ENCODE data around the gene RNF135. TPM values are rescaled to one million over a fixed set of nuclear protein-coding genes. Genes with fewer than 3 reads are reported as not detected.

The RNF135 gene
- total RNA-seq, 1 experiment from 2014 or later: 11.2 TPM

DNA sequence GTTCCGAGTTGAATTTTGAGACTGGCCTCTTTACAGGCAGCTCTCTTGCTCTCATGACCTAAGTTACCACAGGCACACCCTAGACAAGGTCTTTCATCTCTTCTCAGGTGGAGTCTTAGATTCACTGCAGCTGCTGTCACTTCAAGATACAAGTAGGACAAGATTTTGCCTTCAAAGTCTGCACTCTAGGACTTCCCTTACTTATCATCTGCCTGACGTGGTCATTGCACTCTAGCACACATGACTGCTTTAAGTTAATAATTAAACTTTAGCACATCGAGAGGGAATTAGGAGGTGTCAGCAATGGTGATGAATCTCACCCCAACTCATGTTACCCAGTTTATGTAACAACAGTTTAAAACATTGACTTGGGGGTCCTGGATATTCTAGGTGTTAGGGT is 25.6 kb downstream of the RNF135 start:
- no peaks in the 10 kb centered on the region; a peak in 1 of 4 replicates for H3K4me1 ChIP-seq (ENCODE audit: control insufficient read depth in 1 of 2, insufficient read depth in 2 of 2, low read length in 2 of 2)
- H3K9me3 ChIP-seq (ENCODE audit: control insufficient read depth in 1 of 2, insufficient read depth in 1 of 2, low read depth in 1 of 2, low read length in 2 of 2): no peaks in the 10 kb centered on the region
- H3K36me3 ChIP-seq (ENCODE audit: control insufficient read depth in 1 of 2, insufficient read depth in 2 of 2, low read length in 2 of 2): peaks cover 5 to 6% of the 10 kb centered on the region in 2 experiments; a peak in 1 of 4 replicates
- H3K27ac ChIP-seq (ENCODE audit: low read depth, low read length): no peak overlapping the region
- no peak overlapping the region for H3K9ac ChIP-seq (ENCODE audit: low read length)
- ChIA-PET RAD21 (ENCODE audit: low non-redundant PET in 1 of 2, low total read pairs in 2 of 2, uncharacterized antibody in 2 of 2, unreplicated experiment in 2 of 2) (no interaction called here), POLR2A (no interaction called here), CTCF (no interaction called here)
- no peaks in the 10 kb centered on the region for H3K27me3 ChIP-seq (ENCODE audit: insufficient read depth, low read length)
- no peaks in the 10 kb centered on the region for H3K9me2 ChIP-seq (ENCODE audit: insufficient read depth)
- H3K4me2 ChIP-seq (ENCODE audit: low read length): no peak overlapping the region
- ATAC-seq (no peak), DNase-seq (ENCODE audit: low read depth, low spot score) (no peak)
- intact Hi-C loops (cut with micrococcal nuclease): no loop called here
- no peaks in the 10 kb centered on the region for H3K79me2 ChIP-seq (ENCODE audit: insufficient read depth, low read length)
- TF ChIP-seq POLR2A (IDR thresholded peaks at IDR 0.05; ENCODE audit: borderline replicate concordance, extremely low read depth, insufficient read depth, insufficient read length): no peak
- TF ChIP-seq, protein P1, sequence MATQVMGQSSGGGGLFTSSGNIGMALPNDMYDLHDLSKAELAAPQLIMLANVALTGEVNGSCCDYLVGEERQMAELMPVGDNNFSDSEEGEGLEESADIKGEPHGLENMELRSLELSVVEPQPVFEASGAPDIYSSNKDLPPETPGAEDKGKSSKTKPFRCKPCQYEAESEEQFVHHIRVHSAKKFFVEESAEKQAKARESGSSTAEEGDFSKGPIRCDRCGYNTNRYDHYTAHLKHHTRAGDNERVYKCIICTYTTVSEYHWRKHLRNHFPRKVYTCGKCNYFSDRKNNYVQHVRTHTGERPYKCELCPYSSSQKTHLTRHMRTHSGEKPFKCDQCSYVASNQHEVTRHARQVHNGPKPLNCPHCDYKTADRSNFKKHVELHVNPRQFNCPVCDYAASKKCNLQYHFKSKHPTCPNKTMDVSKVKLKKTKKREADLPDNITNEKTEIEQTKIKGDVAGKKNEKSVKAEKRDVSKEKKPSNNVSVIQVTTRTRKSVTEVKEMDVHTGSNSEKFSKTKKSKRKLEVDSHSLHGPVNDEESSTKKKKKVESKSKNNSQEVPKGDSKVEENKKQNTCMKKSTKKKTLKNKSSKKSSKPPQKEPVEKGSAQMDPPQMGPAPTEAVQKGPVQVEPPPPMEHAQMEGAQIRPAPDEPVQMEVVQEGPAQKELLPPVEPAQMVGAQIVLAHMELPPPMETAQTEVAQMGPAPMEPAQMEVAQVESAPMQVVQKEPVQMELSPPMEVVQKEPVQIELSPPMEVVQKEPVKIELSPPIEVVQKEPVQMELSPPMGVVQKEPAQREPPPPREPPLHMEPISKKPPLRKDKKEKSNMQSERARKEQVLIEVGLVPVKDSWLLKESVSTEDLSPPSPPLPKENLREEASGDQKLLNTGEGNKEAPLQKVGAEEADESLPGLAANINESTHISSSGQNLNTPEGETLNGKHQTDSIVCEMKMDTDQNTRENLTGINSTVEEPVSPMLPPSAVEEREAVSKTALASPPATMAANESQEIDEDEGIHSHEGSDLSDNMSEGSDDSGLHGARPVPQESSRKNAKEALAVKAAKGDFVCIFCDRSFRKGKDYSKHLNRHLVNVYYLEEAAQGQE (IDR thresholded peaks at IDR 0.05; ENCODE audit: low read depth): no peak
- TF ChIP-seq, protein P2, sequence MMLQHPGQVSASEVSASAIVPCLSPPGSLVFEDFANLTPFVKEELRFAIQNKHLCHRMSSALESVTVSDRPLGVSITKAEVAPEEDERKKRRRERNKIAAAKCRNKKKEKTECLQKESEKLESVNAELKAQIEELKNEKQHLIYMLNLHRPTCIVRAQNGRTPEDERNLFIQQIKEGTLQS (IDR thresholded peaks at IDR 0.05): no peak
- no TSS peak for BruUV-seq (replicated peaks)
- H3K4me3 ChIP-seq (replicated peaks in 1 of 2; ENCODE audit: low read depth in 1 of 2, low read length in 2 of 2): no peak overlapping the region
- no peaks in the 10 kb centered on the region for H4K20me1 ChIP-seq (ENCODE audit: insufficient read depth)
- no peak overlapping the region for H2AFZ ChIP-seq (ENCODE audit: low read depth, low read length, poor library complexity, severe bottlenecking)

DNA sequence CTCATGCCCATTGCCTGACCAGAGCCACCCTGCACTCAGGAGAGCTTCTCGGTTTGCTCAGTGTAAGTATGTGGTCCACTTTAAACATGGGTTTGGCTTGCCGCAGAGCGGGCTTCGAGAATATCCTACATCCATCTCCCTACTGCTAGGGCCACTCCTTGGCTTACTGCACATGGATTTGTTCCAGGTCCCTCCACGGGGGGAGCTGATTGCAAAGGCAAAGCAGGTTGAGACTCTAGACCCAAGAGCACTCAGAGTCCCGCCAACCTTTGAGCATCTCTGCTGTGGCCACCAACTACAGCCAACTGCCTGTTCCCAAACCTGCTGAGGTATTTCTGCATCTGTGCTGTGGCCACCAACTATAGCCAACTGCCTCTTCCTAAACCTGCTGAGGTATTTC is 26.4 kb downstream of the RNF135 start:
- DNase-seq (ENCODE audit: low read depth, low spot score): no peak
- ChIA-PET RAD21 (ENCODE audit: low non-redundant PET in 1 of 2, low total read pairs in 2 of 2, uncharacterized antibody in 2 of 2, unreplicated experiment in 2 of 2) (no interaction called here), POLR2A (no interaction called here), CTCF (no interaction called here)
- Histone ChIP-seq H3K9me3 (ENCODE audit: control insufficient read depth in 1 of 2, insufficient read depth in 1 of 2, low read depth in 1 of 2, low read length in 2 of 2) (no peaks in the 10 kb centered on the region), H3K4me2 (ENCODE audit: low read length) (no peak overlapping the region), H3K36me3 (ENCODE audit: control insufficient read depth in 1 of 2, insufficient read depth in 2 of 2, low read length in 2 of 2) (peaks cover 5 to 6% of the 10 kb centered on the region in 2 experiments; a peak in 1 of 4 replicates), H3K9ac (ENCODE audit: low read length) (no peak overlapping the region), H3K9me2 (ENCODE audit: insufficient read depth) (no peaks in the 10 kb centered on the region), H4K20me1 (ENCODE audit: insufficient read depth) (no peaks in the 10 kb centered on the region), H3K4me1 (ENCODE audit: control insufficient read depth in 1 of 2, insufficient read depth in 2 of 2, low read length in 2 of 2) (no peaks in the 10 kb centered on the region; a peak in 1 of 4 replicates), H3K27me3 (ENCODE audit: insufficient read depth, low read length) (no peaks in the 10 kb centered on the region), H3K27ac (ENCODE audit: low read depth, low read length) (no peak overlapping the region), H3K79me2 (ENCODE audit: insufficient read depth, low read length) (no peaks in the 10 kb centered on the region), H3K4me3 (replicated peaks in 1 of 2; ENCODE audit: low read depth in 1 of 2, low read length in 2 of 2) (no peak overlapping the region), H2AFZ (ENCODE audit: low read depth, low read length, poor library complexity, severe bottlenecking) (no peak overlapping the region)
- TF ChIP-seq, protein P3, sequence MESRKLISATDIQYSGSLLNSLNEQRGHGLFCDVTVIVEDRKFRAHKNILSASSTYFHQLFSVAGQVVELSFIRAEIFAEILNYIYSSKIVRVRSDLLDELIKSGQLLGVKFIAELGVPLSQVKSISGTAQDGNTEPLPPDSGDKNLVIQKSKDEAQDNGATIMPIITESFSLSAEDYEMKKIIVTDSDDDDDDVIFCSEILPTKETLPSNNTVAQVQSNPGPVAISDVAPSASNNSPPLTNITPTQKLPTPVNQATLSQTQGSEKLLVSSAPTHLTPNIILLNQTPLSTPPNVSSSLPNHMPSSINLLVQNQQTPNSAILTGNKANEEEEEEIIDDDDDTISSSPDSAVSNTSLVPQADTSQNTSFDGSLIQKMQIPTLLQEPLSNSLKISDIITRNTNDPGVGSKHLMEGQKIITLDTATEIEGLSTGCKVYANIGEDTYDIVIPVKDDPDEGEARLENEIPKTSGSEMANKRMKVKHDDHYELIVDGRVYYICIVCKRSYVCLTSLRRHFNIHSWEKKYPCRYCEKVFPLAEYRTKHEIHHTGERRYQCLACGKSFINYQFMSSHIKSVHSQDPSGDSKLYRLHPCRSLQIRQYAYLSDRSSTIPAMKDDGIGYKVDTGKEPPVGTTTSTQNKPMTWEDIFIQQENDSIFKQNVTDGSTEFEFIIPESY (IDR thresholded peaks at IDR 0.05; ENCODE audit: extremely low read depth, insufficient replicate concordance, low read length): no peak
- TF ChIP-seq CBX3 (IDR thresholded peaks at IDR 0.05; ENCODE audit: low read depth) (no peak), TCF7L2 (IDR thresholded peaks at IDR 0.05; ENCODE audit: borderline replicate concordance, extremely low read depth, insufficient read depth, insufficient read length) (no peak), EZH2phosphoT487 (IDR thresholded peaks at IDR 0.05; ENCODE audit: borderline replicate concordance) (no peak), ZNF274 (IDR thresholded peaks at IDR 0.05; ENCODE audit: low read depth, low read length) (no peak), SRF (IDR thresholded peaks at IDR 0.05; ENCODE audit: low read depth) (no peak), ZFX (IDR thresholded peaks at IDR 0.05) (no peak), SIN3A (IDR thresholded peaks at IDR 0.05; ENCODE audit: low read depth) (no peak), EGR1 (IDR thresholded peaks at IDR 0.05; ENCODE audit: low read depth) (no peak), EZH2 (IDR thresholded peaks at IDR 0.05) (no peak), RAD21 (IDR thresholded peaks at IDR 0.05; ENCODE audit: low read depth) (no peak), CEBPB (IDR thresholded peaks at IDR 0.05; ENCODE audit: low read depth) (no peak), SP1 (IDR thresholded peaks at IDR 0.05; ENCODE audit: low read depth) (no peak)
- TF ChIP-seq, protein P2 (IDR thresholded peaks at IDR 0.05): no peak
- TF ChIP-seq, protein P4, sequence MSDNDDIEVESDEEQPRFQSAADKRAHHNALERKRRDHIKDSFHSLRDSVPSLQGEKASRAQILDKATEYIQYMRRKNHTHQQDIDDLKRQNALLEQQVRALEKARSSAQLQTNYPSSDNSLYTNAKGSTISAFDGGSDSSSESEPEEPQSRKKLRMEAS (IDR thresholded peaks at IDR 0.05): no peak
- no TSS peak for BruUV-seq (replicated peaks)
- intact Hi-C loops (cut with micrococcal nuclease): no loop called here
- ATAC-seq: no peak

Data from HCT116 (cell line).